GM18520 (cell line): ENCODE measurements around the gene CDH7.

Experiments used
- ATAC-seq: cut with Tn5 transposase; IDR thresholded peaks from one replicate; pipeline ENCODE4 v1.9.1; 2021; ENCODE audit not compliant: unreplicated experiment

Gene CDH7

DNA sequence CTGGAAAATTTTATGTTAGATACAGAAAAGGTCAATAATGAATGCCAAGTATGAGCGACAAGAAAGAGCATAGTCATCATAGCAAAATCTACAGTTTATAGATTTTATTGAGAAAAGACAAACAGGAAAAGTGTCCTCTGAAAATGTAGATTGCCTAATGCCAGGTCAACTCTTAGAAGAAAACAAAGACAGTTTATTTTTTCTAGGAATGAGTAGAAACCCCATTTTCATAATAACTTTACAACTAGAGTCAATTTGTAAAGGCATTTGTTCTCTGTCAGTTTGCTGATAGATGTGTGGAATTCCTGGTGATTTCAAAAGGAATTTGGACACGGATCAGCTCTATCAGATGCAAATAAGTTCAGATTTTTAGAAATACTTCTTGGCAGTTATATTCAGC, 16.6 kb downstream of the CDH7 start:
- no peak for ATAC-seq

DNA sequence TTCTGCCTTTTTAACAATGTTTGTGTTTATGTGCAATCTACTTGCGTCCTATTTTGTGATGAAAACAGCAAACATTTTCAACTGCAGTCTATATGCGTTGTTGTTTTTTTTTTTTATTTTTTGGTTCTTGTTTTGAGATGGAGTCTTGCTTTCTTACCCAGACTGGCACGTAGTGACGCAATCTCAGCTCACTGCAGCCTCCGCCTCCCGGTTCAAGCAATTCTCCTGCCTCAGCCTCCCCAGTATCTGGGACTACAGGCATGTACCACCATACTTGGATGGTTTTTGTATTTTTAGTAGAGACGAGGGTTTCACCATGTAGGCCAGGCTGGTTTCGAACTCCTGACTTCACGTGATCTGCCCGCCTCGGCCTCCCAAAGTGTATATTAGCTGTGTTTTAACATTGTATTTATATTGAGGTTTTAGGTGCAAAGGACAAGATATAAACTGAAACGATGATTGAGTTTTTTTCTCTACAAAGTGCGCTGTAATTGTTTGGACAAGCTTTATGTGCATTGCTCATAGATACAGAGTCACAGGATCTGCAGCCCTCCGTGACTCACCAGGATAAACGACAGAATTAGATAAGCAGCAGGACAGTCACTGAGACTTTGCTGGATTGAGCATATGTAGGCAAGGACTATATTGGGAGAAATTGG, 17.4 kb downstream of the CDH7 start:
- no peak for ATAC-seq

- ATAC-seq = no peak
These were observed 18.8 kb downstream of the CDH7 start for GRCh38 chr18:65769652-65770051.

- no peak for ATAC-seq
These were observed 35.7 kb downstream of the CDH7 start for GRCh38 chr18:65786474-65786873.

- ATAC-seq = no peak
These were observed 37.6 kb downstream of the CDH7 start for GRCh38 chr18:65788373-65788772.

DNA sequence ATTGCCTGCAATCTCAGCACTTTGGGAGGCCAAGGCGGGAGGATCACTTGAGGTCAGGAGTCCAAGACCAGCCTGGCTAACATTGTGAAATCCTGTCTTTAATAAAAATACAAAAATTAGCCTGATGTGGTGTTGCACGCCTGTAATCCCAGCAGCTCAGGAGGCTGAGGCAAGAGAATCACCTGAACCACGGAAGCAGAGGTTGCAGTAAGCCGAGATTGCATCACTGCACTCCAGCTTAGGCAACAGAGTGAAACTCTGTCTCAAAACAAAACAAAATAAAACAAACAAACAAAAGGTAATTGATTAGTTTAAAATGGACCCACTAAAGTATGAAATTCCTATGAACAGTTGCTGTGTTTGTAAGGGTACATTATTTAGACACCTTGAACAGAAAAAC, 39.8 kb downstream of the CDH7 start:
- no peak for ATAC-seq

DNA sequence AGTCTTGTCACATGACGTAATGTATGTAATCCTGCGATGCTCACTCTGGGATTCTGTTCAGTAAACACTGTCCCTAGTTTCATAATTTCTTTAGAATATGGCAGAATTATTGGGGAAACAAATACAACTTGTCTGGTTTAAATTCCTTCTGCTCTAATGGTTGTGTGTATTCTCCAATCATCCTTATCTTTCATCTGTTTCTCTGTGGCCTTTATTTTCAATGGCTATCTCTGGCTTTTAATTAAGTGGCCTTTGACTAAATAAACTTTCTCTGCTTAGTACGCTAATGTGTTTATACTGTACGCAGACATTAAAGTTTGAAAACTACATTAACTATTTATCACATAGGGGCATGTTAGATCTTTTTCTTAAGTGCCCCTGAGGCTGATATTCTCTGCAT, 40.9 kb downstream of the CDH7 start:
- no peak for ATAC-seq

GRCh38 chr18:65792456-65793074, 41.8 kb downstream of the CDH7 start:
- no peak for ATAC-seq

DNA sequence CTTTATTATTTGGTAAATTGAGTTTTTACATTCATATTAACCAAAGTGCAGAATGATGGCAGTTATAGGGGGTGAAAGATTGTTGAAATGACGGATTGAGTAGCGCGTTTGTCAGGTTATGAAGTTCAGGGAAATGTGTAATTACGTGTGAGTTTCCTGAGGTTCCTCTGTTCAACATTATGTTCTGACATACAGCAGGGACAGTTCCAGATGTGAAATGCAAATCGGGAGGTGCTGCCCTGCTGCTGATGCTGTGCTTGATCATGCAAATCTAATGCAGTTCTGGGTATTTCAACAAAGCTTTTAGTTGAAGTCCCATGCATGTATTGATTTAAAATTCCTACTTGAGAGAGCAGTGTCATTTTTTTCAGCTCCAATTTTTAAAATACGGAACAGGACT, 57.9 kb downstream of the CDH7 start:
- no peak for ATAC-seq

DNA sequence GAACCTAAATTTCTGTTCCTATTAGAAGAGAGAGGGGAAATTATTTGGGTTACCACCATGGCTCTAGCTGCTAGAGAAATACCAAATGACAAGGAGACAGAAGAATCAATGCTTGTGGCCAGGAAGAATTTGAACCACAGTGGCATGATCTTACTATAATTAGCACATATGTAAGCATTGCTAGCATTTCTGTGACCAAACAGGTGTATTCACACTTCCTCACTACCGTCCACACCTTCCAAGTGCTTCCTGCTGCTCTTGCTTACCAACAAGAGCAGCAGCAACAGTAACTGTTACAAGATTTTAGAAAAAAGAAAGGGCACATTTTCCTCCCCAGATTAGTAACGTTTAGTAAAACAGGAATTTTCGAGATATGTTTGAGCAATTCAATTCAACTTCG, 60.5 kb downstream of the CDH7 start:
- ATAC-seq = no peak

GRCh38 chr18:65815506-65815905, 64.7 kb downstream of the CDH7 start:
- no peak for ATAC-seq

- ATAC-seq = no peak
These were observed 66.4 kb downstream of the CDH7 start for GRCh38 chr18:65817178-65817577.

DNA sequence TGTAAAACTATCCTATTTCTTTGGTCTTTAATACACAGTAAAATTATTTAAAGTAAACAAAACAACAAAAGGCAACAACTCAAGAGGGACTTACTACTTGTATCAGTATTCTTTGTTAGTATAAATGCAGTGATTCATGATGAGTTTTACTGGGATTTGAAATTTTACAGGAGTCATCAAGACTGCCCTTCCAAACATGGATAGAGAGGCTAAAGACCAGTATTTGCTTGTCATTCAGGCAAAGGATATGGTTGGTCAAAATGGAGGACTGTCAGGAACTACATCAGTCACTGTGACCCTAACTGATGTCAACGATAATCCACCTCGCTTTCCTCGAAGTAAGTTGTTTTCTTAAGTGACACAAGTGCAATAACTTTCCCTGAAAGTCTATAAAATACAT, 71.1 kb downstream of the CDH7 start:
- no peak for ATAC-seq

DNA sequence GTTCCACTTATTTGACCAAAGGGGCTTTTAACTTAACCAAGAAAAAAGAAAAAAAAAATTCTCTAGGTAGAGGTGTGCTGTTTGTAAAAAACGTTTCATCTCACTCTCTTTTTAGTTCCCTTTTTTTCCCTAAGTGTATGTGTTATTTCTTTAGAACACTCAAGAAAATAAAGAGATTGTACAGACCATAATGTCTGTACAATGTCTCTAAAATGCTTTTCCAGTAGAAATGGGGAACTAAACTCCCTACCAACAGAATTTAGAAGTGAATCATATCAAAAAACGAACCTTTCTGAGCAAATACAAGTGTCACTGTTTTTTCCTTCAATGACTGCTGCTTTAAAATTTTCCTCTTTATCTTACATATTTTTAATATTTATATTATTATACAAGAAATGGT, 72.0 kb downstream of the CDH7 start:
- no peak for ATAC-seq

DNA sequence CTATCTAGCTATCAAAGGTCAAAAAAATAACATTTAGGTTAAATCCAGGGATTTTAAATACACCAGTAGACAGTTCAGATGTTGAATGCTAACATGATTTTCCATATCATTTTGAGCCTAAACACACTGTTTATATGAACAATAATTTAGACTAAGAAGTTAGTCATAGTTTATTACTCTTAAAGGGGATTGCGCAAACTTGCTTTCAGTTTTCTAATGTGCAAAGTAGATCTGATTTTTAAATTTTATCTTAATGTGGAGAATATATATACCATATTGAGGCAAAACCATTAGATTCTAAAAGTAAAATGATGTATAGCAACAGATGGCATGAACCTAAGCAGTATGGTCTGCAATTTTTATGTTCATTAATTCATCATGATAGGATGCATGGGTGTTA, 76.6 kb downstream of the CDH7 start:
- no peak for ATAC-seq

DNA sequence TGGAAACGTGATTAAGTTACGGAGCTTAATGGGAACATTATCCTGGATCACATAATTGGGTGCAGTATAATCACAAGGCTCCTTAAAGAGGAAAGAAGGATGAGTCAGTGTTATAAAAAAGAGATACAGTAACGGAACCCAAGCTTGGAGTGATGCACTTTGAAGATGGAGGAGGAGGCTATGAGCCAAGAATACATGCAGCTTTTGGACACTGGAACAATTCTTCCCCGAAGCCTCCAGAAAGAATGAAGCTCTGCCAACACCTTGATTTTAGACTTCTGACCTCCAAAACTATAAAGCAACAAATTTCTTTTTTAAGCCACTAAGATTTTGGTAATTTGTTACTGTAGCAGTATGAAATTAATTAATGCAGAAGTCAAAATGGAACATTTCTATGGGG, 85.1 kb downstream of the CDH7 start:
- ATAC-seq = no peak

GRCh38 chr18:65846107-65846506, 95.3 kb downstream of the CDH7 start:
- ATAC-seq = no peak

- ATAC-seq = no peak
These were observed 101.5 kb downstream of the CDH7 start for GRCh38 chr18:65852273-65852672.

DNA sequence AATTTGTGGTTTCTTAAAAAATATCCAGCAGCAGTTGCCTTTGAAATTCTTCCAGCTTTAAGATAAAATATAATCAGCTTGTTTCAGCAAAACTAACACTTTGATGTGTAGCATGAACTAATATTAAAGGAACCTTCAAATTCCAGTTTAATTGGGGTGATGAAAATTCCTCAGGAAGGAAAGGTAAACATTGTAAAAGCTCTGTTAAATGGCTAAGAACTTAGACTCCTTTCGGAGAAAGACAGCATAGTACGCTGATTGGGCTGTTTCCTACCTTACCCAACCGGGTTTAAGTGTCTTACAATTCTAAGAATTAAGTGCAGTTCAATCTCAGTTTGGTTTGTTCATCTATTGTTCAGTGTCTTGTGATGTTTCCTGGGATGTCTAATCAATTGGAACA, 108.3 kb downstream of the CDH7 start:
- ATAC-seq = no peak

DNA sequence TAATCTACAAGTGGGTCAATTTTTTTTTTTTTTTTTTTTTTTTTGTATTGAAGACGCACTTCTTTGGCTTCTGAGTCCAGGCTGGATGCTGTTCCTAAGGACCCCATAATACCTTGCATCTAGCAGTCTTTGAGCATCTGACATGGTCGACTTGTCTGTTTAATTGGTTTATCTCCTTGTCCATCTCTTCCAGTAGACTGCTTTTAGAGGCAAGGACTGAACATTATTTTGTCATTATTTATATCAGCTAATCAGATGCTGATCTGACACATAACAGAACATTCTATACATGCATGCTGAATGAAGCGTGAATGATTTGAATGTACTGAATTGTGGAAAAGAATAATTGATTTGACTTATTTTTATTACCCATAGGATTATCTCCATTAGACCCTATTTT, 118.7 kb downstream of the CDH7 start:
- ATAC-seq = no peak

- no peak for ATAC-seq
These were observed 125.5 kb downstream of the CDH7 start for GRCh38 chr18:65876310-65876709.

- no peak for ATAC-seq
These were observed 146.5 kb downstream of the CDH7 start for GRCh38 chr18:65897292-65897691.

DNA sequence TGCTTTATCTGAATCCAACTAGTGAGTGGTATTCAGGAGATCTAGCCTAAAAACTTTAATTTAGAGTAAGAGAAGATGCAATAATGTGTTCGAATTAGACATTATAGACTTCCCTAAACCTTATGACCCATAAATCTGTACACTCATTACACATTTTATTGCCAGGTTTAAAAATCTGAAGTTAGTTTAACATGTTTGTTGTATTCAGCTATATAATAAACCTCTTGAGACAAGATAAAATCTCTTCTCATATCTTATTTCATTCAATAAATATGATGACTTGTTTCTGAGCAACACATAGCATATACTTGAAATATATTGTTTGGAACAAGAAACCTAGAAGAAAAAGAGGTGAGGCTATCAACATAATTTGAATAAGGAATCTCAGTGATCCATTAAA, 150.7 kb downstream of the CDH7 start:
- ATAC-seq = no peak
